ENCODE results near the gene RASSF5. TPM values are rescaled to one million over a fixed set of nuclear protein-coding genes. Genes with fewer than 3 reads are reported as not detected.

The RASSF5 gene
- total and polyA plus RNA-seq, 2 of the 13 experiments (the other 11 are each of a cell fraction or from before 2014, with no cell fraction given), result 0.18 to 0.40 TPM

DNA sequence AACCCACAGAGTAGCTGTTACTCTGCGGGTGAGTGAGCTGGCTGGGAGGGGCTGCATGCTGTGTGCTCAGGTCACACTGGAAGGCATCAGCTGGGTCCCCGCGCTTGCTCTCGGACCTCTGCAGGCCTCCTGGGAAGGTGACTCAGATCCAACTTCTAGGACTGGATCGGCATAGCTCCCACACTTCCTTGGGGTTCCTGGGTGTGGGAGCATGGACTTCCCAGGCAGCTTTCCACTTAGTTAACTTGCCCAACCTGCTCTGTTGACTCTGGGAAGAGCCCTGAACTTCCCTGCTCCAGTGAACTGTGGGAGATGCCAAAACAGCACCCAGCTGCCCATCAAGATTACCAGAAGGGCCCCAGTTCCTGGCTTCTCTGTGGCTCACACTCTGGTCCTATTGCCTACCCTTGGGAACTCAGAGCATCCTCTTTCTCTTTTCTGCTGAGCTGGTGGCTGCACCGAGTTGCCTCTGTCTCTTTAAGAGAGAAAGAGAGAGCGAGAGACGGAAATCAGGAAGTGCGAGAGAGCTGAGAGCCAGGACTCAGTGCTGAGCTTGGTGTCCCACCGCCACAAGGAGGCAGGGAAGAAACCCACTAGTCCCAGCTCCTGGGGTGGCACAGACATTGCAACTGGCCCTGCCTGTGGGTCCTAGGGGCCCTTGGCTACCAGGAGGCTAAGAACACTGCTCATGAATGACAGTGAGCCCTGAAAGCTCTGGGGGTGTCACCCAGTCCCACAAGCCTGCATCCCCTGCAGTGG is 37.2 kb upstream of the RASSF5 start, which contains the start of gene IKBKE (continued):
- TF ChIP-seq REL (CRISPR knock-in tag; conservative IDR thresholded peaks at IDR 0.05) (no peak), ZNF672 (CRISPR knock-in tag; IDR thresholded peaks at IDR 0.05) (no peak), PTBP1 (IDR thresholded peaks at IDR 0.05; ENCODE audit: low read depth, low read length, poor library complexity, severe bottlenecking) (no peak), TBP (CRISPR knock-in tag; IDR thresholded peaks at IDR 0.05) (no peak), ZSCAN21 (CRISPR knock-in tag; IDR thresholded peaks at IDR 0.05; ENCODE audit: borderline replicate concordance) (peak; percentile 48; the same call in 1 of the 2 replicates), ZNF280B (CRISPR knock-in tag; IDR thresholded peaks at IDR 0.05; ENCODE audit: borderline replicate concordance) (no peak), NRL (CRISPR knock-in tag; IDR thresholded peaks at IDR 0.05; ENCODE audit: borderline replicate concordance) (no peak), ZNF501 (CRISPR knock-in tag; IDR thresholded peaks at IDR 0.05) (no peak), SKIL (CRISPR knock-in tag; IDR thresholded peaks at IDR 0.05; ENCODE audit: borderline replicate concordance) (no peak), ARNTL (CRISPR knock-in tag; IDR thresholded peaks at IDR 0.05) (no peak), TAF1 (CRISPR knock-in tag; IDR thresholded peaks at IDR 0.05) (0 out of 2 replicates have a peak, but pooled peaks have one; percentile 24), TCF12 (IDR thresholded peaks at IDR 0.05) (no peak), TCF12 (CRISPR knock-in tag; IDR thresholded peaks at IDR 0.05) (no peak), ZNF274 (CRISPR knock-in tag; IDR thresholded peaks at IDR 0.05) (no peak), ZNF550 (CRISPR knock-in tag; IDR thresholded peaks at IDR 0.05; ENCODE audit: borderline replicate concordance) (no peak), ELF3 (CRISPR knock-in tag; IDR thresholded peaks at IDR 0.05) (peak; percentile 41; the same call in 1 of the 2 replicates), ERF (CRISPR knock-in tag; IDR thresholded peaks at IDR 0.05) (no peak), MED13 (CRISPR knock-in tag; IDR thresholded peaks at IDR 0.05) (no peak), MAFK (conservative IDR thresholded peaks at IDR 0.05 in 1 of 2, IDR thresholded peaks at IDR 0.05 in 1 of 2; ENCODE audit: low read length in 2 of 2) (0 out of 4 replicates have a peak, but pooled peaks of 1 of the 2 experiments have one; percentile 7), ZNF275 (CRISPR knock-in tag; IDR thresholded peaks at IDR 0.05; ENCODE audit: borderline replicate concordance) (no peak), SRSF9 (IDR thresholded peaks at IDR 0.05; ENCODE audit: borderline replicate concordance, insufficient read depth, low read depth, low read length, poor library complexity, severe bottlenecking) (no peak)
- TF ChIP-seq, protein P1, sequence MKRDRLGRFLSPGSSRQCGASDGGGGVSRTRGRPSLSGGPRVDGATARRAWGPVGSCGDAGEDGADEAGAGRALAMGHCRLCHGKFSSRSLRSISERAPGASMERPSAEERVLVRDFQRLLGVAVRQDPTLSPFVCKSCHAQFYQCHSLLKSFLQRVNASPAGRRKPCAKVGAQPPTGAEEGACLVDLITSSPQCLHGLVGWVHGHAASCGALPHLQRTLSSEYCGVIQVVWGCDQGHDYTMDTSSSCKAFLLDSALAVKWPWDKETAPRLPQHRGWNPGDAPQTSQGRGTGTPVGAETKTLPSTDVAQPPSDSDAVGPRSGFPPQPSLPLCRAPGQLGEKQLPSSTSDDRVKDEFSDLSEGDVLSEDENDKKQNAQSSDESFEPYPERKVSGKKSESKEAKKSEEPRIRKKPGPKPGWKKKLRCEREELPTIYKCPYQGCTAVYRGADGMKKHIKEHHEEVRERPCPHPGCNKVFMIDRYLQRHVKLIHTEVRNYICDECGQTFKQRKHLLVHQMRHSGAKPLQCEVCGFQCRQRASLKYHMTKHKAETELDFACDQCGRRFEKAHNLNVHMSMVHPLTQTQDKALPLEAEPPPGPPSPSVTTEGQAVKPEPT (CRISPR knock-in tag; IDR thresholded peaks at IDR 0.05; ENCODE audit: low read depth), result no peak
